Measurements from ENCODE around the gene SCCPDH. TPM values are rescaled to one million over a fixed set of nuclear protein-coding genes. Genes with fewer than 3 reads are reported as not detected.

SCCPDH gene
- total RNA-seq, 1 experiment from 2014 or later: 32.2 TPM

GRCh38 chr1:246814890-246815289 lies 90.7 kb downstream of the SCCPDH start:
- POLR2A ChIA-PET: interaction anchor here (0.6 to 1.0 kb wide), 3 partner anchors 8 to 14 kb away, joined by 3 to 4 read pairs (median 3); no protein-coding TSS in a partner anchor
- TF ChIP-seq CTCF (IDR thresholded peaks at IDR 0.05; ENCODE audit: unreplicated experiment): no peak
- intact Hi-C loops (cut with micrococcal nuclease): no loop called here
- Mint-ChIP-seq H3K27me3 (ENCODE audit: insufficient read depth, unreplicated experiment) (peaks cover 37% of the 10 kb centered on the region), H3K27ac (ENCODE audit: low read depth, unreplicated experiment) (no peak overlapping the region), H3K4me3 (ENCODE audit: unreplicated experiment) (no peak overlapping the region), H3K36me3 (ENCODE audit: insufficient read depth, unreplicated experiment) (no peaks in the 10 kb centered on the region), H3K4me1 (ENCODE audit: insufficient read depth, unreplicated experiment) (no peaks in the 10 kb centered on the region), H3K9me3 (ENCODE audit: unreplicated experiment) (no peaks in the 10 kb centered on the region)
- CTCF ChIA-PET: interaction anchor here (0.6 to 1.1 kb wide), 4 partner anchors 8 to 1595 kb away, joined by 3 to 6 read pairs (median 3); no protein-coding TSS in a partner anchor
- BruUV-seq (replicated peaks): no TSS peak
- DNase-seq (ENCODE audit: unreplicated experiment): no peak

- no peak overlapping the region for H3K27ac Mint-ChIP-seq (ENCODE audit: low read depth, unreplicated experiment)
- H3K36me3 Mint-ChIP-seq (ENCODE audit: insufficient read depth, unreplicated experiment): no peaks in the 10 kb centered on the region
- H3K4me1 Mint-ChIP-seq (ENCODE audit: insufficient read depth, unreplicated experiment): no peaks in the 10 kb centered on the region
- H3K27me3 Mint-ChIP-seq (ENCODE audit: insufficient read depth, unreplicated experiment): peaks cover 45% of the 10 kb centered on the region
- ChIA-PET CTCF (interaction anchor here (0.6 to 1.0 kb wide), 3 partner anchors 13 to 791 kb away, joined by 3 read pairs; no protein-coding TSS in a partner anchor), POLR2A (interaction anchor here (0.6 to 1.0 kb wide), 2 partner anchors 9 to 13 kb away, joined by 3 to 4 read pairs; no protein-coding TSS in a partner anchor)
- no TSS peak for BruUV-seq (replicated peaks)
- H3K4me3 Mint-ChIP-seq (ENCODE audit: unreplicated experiment): no peak overlapping the region
- no peak for DNase-seq (ENCODE audit: unreplicated experiment)
- TF ChIP-seq CTCF (IDR thresholded peaks at IDR 0.05; ENCODE audit: unreplicated experiment): no peak
- intact Hi-C loops (cut with micrococcal nuclease): no loop called here
- no peaks in the 10 kb centered on the region for H3K9me3 Mint-ChIP-seq (ENCODE audit: unreplicated experiment)
These were observed 91.6 kb downstream of the SCCPDH start for GRCh38 chr1:246815693-246816270.

Other genes starting within 250 kb of the SCCPDH start
- gene SMYD3, start 217.1 kb upstream of the SCCPDH start, total RNA-seq (2022): 21.4 and 26.9 TPM in 2 replicates
- gene TFB2M, start 158.1 kb upstream of the SCCPDH start, total RNA-seq (2022): 38.3 and 52.0 TPM in 2 replicates
- 44.8 and 48.3 TPM in 2 replicates for gene CNST, start 158.0 kb upstream of the SCCPDH start, total RNA-seq (2022)
- gene AHCTF1, start 207.5 kb downstream of the SCCPDH start, total RNA-seq (2022): 79.5 and 112 TPM in 2 replicates

Data from MCF 10A (cell line).